ENCODE measurements around the gene NCF4. TPM values are rescaled to one million over a fixed set of nuclear protein-coding genes. Genes with fewer than 3 reads are reported as not detected.

NCF4 gene
- total RNA-seq, 1 donor, result 0.36 TPM

DNA sequence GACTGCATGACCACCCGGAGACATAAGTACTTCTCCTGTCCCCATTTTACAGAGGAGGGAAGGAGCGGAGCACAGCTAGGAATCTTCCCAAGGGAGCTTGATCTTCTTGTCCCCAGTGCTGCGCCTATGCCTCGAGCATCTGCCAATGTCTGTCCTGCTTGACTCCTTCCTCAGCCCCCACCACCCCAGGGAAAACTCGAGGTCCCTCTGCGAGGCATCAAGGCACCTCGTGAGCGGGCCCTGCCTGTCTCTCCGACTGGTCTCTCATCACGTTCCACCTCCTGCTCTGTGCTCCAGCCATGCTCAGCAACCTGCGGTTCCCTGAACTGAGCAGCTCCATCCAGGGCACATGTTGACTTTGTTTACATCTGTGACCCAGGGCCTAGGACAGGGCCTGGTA is 2.5 kb downstream of the NCF4 start:
- no peaks in the 10 kb centered on the region for H3K79me2 ChIP-seq (ENCODE audit: insufficient read depth, low read length)
- H3K4me2 ChIP-seq (ENCODE audit: insufficient read depth, low read length), result no peak overlapping the region
- no peak overlapping the region for H3K27ac ChIP-seq (ENCODE audit: low read depth, low read length)
- no peaks in the 10 kb centered on the region for H3K36me3 ChIP-seq (ENCODE audit: insufficient read depth, low read length)
- peaks cover 6% of the 10 kb centered on the region for H3K27me3 ChIP-seq (ENCODE audit: insufficient read depth, low read length)
- no peak overlapping the region for H3K4me3 ChIP-seq (ENCODE audit: insufficient read depth, low read length)
- TF ChIP-seq, protein P1, sequence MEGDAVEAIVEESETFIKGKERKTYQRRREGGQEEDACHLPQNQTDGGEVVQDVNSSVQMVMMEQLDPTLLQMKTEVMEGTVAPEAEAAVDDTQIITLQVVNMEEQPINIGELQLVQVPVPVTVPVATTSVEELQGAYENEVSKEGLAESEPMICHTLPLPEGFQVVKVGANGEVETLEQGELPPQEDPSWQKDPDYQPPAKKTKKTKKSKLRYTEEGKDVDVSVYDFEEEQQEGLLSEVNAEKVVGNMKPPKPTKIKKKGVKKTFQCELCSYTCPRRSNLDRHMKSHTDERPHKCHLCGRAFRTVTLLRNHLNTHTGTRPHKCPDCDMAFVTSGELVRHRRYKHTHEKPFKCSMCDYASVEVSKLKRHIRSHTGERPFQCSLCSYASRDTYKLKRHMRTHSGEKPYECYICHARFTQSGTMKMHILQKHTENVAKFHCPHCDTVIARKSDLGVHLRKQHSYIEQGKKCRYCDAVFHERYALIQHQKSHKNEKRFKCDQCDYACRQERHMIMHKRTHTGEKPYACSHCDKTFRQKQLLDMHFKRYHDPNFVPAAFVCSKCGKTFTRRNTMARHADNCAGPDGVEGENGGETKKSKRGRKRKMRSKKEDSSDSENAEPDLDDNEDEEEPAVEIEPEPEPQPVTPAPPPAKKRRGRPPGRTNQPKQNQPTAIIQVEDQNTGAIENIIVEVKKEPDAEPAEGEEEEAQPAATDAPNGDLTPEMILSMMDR (IDR thresholded peaks at IDR 0.05; ENCODE audit: extremely low read depth, low read depth, low read length), result no peak
- no peak overlapping the region for H2AFZ ChIP-seq (ENCODE audit: low read length)
- H4K20me1 ChIP-seq (ENCODE audit: insufficient read depth, low read length), result no peaks in the 10 kb centered on the region
- DNase-seq (ENCODE audit: insufficient read length, low spot score, missing footprints), result no peak
- no peaks in the 10 kb centered on the region for H3K4me1 ChIP-seq (ENCODE audit: insufficient read depth, low read length)
- no peaks in the 10 kb centered on the region for H3K9me3 ChIP-seq (ENCODE audit: low read depth, low read length)

DNA sequence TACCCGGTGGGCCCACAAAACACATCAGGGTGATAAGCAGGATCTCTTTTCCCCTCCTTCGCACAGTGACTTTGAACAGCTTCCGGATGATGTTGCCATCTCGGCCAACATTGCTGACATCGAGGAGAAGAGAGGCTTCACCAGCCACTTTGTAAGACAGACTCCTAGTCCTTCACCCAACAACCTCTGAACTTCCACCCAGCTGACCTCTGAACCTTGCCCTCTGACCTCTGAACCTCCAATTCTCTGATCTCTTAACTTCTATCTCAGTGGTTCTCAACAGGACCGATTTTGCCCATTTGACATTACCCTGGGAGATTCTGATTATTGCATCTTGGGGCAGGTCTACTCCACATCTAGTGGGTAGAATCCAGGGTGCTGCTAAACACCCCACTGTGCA is 3.2 kb downstream of the NCF4 start:
- H3K4me3 ChIP-seq (ENCODE audit: insufficient read depth, low read length), result no peak overlapping the region
- no peak for DNase-seq (ENCODE audit: insufficient read length, low spot score, missing footprints)
- no peak overlapping the region for H2AFZ ChIP-seq (ENCODE audit: low read length)
- peaks cover 9% of the 10 kb centered on the region for H3K27me3 ChIP-seq (ENCODE audit: insufficient read depth, low read length)
- no peak overlapping the region for H3K4me2 ChIP-seq (ENCODE audit: insufficient read depth, low read length)
- no peaks in the 10 kb centered on the region for H4K20me1 ChIP-seq (ENCODE audit: insufficient read depth, low read length)
- H3K36me3 ChIP-seq (ENCODE audit: insufficient read depth, low read length), result no peaks in the 10 kb centered on the region
- no peak overlapping the region for H3K27ac ChIP-seq (ENCODE audit: low read depth, low read length)
- H3K4me1 ChIP-seq (ENCODE audit: insufficient read depth, low read length), result no peaks in the 10 kb centered on the region
- H3K79me2 ChIP-seq (ENCODE audit: insufficient read depth, low read length), result no peaks in the 10 kb centered on the region
- H3K9me3 ChIP-seq (ENCODE audit: low read depth, low read length), result no peaks in the 10 kb centered on the region
- TF ChIP-seq, protein P1 (IDR thresholded peaks at IDR 0.05; ENCODE audit: extremely low read depth, low read depth, low read length), result no peak

DNA sequence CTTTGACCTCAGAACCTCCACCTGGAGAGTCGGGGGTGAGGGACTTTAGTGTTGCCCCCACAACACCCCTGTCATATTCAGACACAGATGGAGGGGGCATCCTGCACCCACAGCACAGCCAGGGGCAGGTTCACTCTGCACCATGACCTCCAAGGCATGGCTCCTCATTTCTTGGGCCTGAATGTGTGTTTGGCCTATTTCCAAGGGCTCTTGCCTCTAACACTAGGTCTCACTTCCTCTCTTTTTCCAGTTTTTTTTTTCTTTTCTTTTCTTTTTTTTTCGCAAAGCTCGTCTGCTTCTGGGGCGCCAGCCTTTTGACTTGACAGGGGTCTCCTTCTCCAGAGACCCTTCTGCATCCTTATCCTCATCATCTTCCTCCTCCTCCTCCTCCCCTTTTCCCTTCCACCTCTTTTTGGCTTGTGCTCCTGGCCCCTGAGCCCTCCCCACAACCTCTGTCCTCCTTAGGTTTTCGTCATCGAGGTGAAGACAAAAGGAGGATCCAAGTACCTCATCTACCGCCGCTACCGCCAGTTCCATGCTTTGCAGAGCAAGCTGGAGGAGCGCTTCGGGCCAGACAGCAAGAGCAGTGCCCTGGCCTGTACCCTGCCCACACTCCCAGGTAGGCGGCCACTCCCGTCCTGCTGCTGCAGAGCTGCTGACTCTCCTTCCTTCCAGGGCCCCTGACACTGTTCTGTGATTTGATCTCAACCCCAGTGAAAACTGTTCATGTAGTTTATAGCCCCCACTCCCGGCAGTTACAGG is 3.8 kb downstream of the NCF4 start:
- Histone ChIP-seq H4K20me1 (ENCODE audit: insufficient read depth, low read length) (no peaks in the 10 kb centered on the region), H3K4me3 (ENCODE audit: insufficient read depth, low read length) (no peak overlapping the region), H3K4me1 (ENCODE audit: insufficient read depth, low read length) (no peaks in the 10 kb centered on the region), H3K36me3 (ENCODE audit: insufficient read depth, low read length) (no peaks in the 10 kb centered on the region), H2AFZ (ENCODE audit: low read length) (no peak overlapping the region), H3K4me2 (ENCODE audit: insufficient read depth, low read length) (no peak overlapping the region), H3K27me3 (ENCODE audit: insufficient read depth, low read length) (peaks cover 12% of the 10 kb centered on the region), H3K27ac (ENCODE audit: low read depth, low read length) (no peak overlapping the region), H3K79me2 (ENCODE audit: insufficient read depth, low read length) (no peaks in the 10 kb centered on the region), H3K9me3 (ENCODE audit: low read depth, low read length) (no peaks in the 10 kb centered on the region)
- no peak for DNase-seq (ENCODE audit: insufficient read length, low spot score, missing footprints)
- TF ChIP-seq, protein P1 (IDR thresholded peaks at IDR 0.05; ENCODE audit: extremely low read depth, low read depth, low read length), result no peak

DNA sequence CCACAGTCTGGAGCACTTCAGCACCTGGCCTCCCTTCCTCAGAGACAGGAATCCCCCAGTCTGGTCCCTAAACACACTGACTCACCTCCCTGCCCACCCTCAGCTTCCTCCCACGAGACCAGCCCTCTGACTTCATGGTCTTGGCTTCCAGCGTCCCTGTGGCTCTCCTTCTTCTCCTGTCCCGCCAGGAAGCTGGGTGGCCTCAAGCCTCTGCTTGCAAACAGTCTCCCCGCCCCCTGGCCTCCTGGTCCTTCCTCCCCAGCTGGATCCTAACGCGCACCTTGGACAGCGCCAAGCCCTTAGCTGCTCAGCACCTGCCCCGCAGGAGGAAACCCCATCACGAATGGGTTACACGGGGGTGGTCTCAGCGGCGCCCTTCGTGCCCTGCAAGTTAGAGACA is 4.5 kb downstream of the NCF4 start:
- TF ChIP-seq, protein P1 (IDR thresholded peaks at IDR 0.05; ENCODE audit: extremely low read depth, low read depth, low read length), result no peak
- H3K79me2 ChIP-seq (ENCODE audit: insufficient read depth, low read length), result no peaks in the 10 kb centered on the region
- no peak overlapping the region for H3K4me3 ChIP-seq (ENCODE audit: insufficient read depth, low read length)
- H2AFZ ChIP-seq (ENCODE audit: low read length), result no peak overlapping the region
- no peak overlapping the region for H3K27ac ChIP-seq (ENCODE audit: low read depth, low read length)
- H3K27me3 ChIP-seq (ENCODE audit: insufficient read depth, low read length), result peaks cover 12% of the 10 kb centered on the region
- peak; percentile 91 for DNase-seq (ENCODE audit: insufficient read length, low spot score, missing footprints)
- H4K20me1 ChIP-seq (ENCODE audit: insufficient read depth, low read length), result no peaks in the 10 kb centered on the region
- no peak overlapping the region for H3K4me2 ChIP-seq (ENCODE audit: insufficient read depth, low read length)
- no peaks in the 10 kb centered on the region for H3K36me3 ChIP-seq (ENCODE audit: insufficient read depth, low read length)
- no peaks in the 10 kb centered on the region for H3K9me3 ChIP-seq (ENCODE audit: low read depth, low read length)
- no peaks in the 10 kb centered on the region for H3K4me1 ChIP-seq (ENCODE audit: insufficient read depth, low read length)

Data from osteoblast (primary cell).